HEK293 (cell line): ENCODE results near the gene ANXA3.

Experiments used
- CTCF ChIP-seq: fragments of 450-650 bp; formaldehyde crosslinking; IDR thresholded peaks from 2 replicates; pipeline ENCODE4 v1.5.1; 2016; ENCODE audit warnings: missing biosample characterization, missing genetic modification characterization
- KLF9 ChIP-seq: fragments of 450-650 bp; formaldehyde crosslinking; IDR thresholded peaks from 2 replicates; pipeline ENCODE4 v1.5.1; 2016; ENCODE audit warnings: missing biosample characterization, missing genetic modification characterization, low read depth
- MZF1 ChIP-seq: fragments of 450-650 bp; formaldehyde crosslinking; IDR thresholded peaks from 2 replicates; pipeline ENCODE4 v1.5.1; 2017; ENCODE audit warnings: missing biosample characterization, missing genetic modification characterization, borderline replicate concordance
- REST ChIP-seq: fragments of 450-650 bp; formaldehyde crosslinking; IDR thresholded peaks from 2 replicates; pipeline ENCODE4 v1.5.1; 2016; ENCODE audit warnings: missing biosample characterization, missing genetic modification characterization
- ZBTB17 ChIP-seq: fragments of 450-650 bp; formaldehyde crosslinking; IDR thresholded peaks from 2 replicates; pipeline ENCODE4 v1.5.1; 2016; ENCODE audit warnings: missing biosample characterization, missing genetic modification characterization
- TF ChIP-seq, protein P1 (sequence below): fragments of 450-650 bp; formaldehyde crosslinking; IDR thresholded peaks from 2 replicates; pipeline ENCODE4 v1.5.1; 2016; ENCODE audit warnings: missing biosample characterization, missing genetic modification characterization, low read depth

- TF ChIP-seq KLF9 (tag by site-specific recombination) = no peak
- no peak for TF ChIP-seq REST
- no peak for TF ChIP-seq CTCF (tag by site-specific recombination)
- no peak for TF ChIP-seq ZBTB17
- TF ChIP-seq MZF1 (tag by site-specific recombination) = no peak
- TF ChIP-seq, protein P1, sequence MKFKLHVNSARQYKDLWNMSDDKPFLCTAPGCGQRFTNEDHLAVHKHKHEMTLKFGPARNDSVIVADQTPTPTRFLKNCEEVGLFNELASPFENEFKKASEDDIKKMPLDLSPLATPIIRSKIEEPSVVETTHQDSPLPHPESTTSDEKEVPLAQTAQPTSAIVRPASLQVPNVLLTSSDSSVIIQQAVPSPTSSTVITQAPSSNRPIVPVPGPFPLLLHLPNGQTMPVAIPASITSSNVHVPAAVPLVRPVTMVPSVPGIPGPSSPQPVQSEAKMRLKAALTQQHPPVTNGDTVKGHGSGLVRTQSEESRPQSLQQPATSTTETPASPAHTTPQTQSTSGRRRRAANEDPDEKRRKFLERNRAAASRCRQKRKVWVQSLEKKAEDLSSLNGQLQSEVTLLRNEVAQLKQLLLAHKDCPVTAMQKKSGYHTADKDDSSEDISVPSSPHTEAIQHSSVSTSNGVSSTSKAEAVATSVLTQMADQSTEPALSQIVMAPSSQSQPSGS (tag by site-specific recombination) = no peak
Measured at GRCh38 chr4:78510108-78510507, 41.5 kb upstream of the ANXA3 start.
